ENCODE measurements around the gene RNF208.

The RNF208 gene

DNA sequence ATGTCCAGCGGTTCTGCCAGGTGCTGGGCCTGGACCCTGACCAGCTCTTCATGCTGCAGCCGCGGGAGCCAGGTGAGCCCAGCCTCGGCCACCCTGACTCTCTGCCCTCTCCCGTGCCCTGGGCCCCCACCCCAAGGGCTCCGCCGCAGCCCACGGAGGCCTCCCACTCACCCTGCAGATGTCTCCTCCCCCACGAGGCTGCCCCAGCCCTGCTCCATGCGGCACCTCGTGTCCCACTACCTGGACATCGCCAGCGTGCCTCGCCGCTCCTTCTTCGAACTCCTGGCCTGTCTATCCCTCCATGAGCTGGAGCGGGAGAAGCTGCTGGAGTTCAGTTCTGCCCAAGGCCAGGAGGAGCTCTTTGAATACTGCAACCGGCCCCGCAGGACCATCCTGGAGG, 7.4 kb downstream of the RNF208 start:
- no peak for DNase-seq (ENCODE audit: low read depth)

DNA sequence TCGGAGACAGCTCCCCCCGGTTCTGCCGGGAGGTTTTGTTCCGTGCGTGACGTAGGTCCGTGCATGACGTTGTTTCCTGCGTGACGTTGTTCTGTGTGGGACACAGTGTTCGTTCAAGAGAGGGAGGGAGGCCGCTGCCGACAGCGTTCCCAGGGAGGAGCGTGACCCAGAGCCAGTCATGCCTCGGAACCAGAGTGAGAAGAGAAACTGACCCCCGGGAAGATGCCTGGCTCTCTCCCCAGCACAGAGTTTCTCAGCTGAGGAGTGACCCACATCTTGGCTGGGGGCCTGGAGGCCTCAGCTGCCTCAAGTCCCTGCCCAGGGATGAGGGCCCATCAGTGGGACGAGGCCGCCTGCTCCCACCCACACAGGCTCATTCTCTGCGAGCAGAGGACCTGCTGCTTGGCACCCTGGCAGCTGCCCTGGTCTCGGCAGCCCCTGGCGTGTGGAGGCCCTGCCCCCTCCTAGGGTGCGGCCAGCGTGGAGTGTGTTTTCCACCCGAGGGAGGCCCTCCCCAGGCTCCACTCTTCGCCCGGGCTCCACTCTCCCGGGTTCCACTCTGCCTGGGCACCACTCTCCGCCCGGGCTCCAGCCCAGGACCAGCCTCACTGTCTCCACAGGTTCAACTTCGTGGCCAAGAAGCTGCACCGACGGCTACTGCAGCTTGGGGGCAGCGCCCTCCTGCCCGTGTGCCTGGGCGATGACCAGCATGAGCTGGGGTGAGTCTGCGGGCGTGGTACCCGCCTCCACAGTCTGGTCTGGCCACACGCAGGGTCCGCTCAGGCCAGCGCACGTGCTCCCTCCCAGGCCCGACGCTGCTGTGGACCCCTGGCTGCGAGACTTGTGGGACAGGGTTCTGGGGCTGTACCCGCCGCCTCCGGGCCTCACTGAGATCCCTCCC, 8.6 kb downstream of the RNF208 start:
- no peak for DNase-seq (ENCODE audit: low read depth)

DNA sequence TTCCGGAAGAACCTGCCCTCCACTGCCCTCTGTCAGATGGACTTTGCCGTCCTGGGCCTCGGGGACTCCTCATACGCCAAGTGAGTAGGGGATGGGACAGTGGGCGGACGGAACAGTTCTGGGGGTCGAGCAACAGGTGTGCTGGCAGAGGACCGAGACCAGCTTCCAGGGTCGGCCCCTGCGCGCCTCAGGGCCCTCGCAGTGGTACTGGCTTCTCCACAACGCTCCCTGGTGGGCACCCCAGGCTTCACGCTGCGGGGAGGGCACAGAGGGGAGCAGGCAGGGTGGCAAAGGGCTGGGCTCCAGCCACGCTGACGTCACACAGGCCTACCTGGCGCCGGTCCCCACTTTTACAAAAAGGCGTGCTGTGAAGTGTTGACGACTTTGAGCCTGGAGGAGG, 9.5 kb downstream of the RNF208 start:
- no peak for DNase-seq (ENCODE audit: low read depth)

DNA sequence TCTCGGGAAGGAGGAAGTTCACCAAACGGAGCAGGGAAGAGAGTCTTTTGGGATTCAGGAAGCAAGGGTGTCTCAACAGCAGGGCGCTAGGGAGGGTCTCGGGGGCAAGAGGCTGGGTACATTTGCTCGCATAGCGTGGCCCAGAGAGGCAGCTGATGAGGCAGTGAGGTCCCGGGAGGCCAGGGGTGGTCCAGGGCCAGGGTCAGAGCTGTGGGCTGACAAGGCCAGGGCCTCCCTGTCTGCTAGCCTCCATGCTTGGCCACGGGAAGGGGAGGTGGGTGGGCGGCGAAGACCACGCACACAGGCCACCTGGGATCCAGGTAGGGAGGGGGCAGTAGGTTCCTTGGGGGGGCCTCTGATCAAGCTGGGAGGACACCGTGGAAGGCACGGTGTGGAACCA, 10.5 kb downstream of the RNF208 start:
- DNase-seq (ENCODE audit: low read depth), result no peak

DNA sequence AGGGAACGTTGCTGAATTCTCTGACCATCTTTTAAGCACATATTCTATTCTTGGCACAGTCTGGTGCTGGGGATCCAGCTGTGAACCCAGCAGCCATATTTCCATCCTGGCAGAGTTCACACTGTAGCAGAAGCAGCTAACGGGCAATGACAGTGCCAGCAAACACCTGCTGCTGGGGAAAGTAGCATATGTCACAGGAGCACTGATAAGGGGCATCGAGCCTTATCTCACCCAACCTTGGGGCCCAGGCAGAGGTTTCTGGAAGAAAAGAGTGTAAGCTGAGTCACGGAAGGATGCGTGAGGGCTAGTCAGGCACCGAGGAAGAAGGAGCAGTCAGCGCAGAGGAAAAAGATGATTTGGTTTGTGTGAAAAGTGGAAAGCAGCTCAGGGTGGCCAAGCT, 15.4 kb downstream of the RNF208 start:
- no peak for DNase-seq (ENCODE audit: low read depth)

DNA sequence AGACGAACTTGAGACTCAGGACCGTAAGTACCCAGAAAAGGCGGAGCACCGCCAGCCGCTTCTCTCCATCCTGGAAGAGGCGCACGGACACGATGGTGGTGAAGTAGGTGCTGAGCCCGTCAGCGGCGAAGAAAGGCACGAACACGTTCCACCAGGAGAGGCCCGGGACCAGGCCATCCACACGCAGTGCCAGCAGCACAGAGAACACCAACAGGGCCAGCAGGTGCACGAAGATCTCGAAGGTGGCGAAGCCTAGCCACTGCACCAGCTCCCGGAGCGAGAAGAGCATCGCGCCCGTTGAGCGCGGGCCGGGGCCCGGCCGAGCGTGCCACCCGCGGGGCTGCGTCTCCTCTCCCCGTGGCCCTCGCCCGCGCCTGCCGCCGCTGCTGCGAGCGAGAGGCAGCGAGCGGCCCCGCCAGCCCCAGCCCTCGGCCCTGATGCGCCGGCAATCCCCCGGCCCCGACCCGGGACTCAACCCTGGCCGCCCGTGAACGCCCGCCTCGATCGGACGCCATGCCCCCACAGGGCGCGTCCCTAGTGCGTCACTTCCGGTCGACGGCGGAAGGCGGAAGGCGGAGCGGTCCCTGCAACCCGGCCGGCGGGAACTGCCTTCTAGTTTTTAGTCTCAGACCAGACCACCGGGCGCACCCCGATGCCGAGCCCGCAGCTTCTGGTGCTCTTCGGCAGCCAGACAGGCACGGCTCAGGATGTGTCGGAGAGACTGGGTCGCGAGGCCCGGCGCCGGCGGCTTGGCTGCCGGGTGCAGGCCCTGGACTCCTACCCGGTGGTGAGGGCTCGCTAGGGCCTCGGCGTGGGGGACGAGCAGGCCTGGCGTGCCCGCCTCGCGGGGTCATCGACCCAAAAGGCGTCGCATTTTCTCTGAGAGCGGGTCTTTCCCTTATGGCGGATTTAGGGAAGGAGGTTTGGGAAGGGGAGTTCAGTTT, 16.6 kb downstream of the RNF208 start, which contains the start of the genes NDOR1 and TMEM203:
Gene NDOR1, plus strand, starts transcription at position 575 of the 944 bp plus-strand sequence. Its CDS starts 78 bp downstream, at position 653.
Gene TMEM203, minus strand, starts transcription at position 523 of the 944 bp plus-strand sequence. Its CDS starts 234 bp downstream, at position 289.
- DNase-seq (ENCODE audit: low read depth), result peak; percentile 82

DNA sequence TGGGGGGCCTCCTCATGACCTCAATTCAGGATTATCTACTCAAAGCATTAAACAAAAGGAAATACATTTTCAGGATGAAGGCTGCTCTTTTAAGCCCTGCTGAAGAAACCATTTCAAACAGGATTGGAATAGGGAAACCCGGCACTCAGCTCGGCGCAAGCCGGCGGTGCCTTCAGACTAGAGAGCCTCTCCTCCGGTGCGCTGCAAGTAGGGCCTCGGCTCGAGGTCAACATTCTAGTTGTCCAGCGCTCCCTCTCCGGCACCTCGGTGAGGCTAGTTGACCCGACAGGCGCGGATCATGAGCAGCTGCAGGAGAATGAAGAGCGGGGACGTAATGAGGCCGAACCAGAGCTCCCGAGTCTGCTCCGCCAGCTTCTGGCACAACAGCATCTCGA, 17.3 kb downstream of the RNF208 start:
- DNase-seq (ENCODE audit: low read depth), result no peak

DNA sequence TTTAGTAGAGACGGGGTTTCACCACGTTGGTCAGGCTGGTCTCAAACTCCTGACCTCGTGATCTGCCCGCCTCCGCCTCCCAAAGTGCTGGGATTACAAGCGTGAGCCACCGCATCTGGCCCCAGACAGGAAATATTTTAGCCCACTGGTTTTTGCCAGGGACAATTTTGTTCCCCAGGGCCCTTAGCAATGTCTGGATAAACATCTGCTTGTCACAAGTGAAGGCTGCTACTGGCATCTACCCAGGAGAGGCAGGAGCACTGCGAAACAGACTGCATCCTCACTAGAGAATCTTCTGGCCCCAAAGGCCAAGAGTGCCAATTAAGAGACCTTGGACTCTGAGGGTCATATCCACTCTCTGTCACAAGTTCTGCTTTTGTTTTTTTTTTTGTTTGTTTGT, 19.1 kb downstream of the RNF208 start:
- no peak for DNase-seq (ENCODE audit: low read depth)

DNA sequence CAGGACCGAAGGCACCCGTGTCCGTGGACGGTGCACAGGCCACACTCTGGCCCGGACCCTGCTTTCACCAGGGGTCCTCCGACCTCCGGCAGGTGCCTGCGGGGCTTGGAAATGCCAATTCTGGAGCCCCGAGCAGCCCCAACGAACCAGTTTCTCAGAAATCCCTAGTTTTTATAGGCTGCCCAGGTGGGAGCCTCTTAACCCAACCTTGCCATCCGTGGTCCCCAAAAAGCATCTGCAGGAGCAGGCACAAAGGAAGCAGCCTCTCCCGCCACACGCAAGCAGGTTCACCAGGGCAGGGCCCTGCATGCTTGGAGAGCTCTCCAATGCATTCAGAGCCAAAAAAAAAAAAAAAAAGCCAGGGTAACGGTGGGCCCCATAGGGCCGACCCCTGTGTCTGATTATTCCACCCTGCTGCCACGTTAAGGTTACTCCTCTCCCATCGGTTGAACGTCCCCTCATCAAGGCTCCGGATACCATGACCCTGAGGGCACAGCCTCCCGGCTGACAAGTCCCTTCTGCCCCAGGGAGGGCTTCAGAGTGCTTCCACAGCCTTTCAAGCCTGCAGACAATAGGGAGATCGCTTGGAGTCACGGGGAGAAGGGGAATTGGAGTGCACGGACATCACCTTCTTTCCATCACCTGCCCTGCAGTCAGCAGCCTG, 20.7 kb downstream of the RNF208 start:
- no peak for DNase-seq (ENCODE audit: low read depth)

DNA sequence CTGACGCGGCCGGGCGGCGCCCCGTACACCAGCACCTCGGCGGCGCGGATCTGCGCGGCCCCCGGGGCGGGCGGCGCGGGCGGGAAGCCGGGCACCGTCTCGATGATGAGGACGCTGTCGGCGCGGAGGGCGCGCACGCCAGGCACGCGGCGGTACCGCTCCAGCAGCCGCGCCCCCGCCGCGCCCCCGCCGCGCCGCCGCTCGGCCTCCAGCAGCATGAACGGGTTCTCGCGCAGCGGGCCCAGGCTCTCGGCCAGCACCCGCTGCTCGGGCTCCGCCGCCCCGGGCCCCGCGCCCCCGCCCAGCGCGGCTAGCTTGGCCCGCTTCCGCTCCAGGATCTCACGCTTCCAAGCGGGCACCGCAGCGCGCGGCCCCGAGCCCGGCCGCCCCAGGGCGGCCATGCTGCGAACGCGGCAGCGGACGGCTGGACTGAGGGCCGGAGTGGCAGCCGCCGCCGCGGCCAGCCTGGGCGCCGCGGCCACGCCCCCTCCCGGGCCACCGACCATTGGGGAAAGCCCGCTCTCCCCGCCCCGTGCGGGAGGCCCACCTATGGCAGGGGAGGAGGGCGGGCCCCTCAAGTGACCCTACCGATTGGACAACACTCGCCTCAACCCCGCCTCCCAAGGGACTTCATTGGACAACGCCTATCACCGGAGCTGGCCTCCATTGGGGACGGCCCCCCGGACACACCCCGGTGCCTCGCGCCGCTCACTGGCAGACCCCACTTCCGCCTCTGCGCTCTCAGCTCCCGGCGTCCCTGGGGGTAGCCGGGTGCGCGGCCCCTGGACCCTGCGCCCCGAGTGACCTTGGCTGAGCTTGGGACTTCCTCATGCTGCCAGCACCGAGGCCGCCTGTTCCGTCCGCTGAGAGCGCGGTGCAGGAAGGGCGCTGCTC, 21.5 kb downstream of the RNF208 start, which contains the start of gene TPRN:
Gene TPRN, minus strand, starts transcription at position 431 of the 894 bp plus-strand sequence. Its CDS starts 30 bp downstream, at position 401.
- peak; percentile 99 for DNase-seq (ENCODE audit: low read depth)

DNA sequence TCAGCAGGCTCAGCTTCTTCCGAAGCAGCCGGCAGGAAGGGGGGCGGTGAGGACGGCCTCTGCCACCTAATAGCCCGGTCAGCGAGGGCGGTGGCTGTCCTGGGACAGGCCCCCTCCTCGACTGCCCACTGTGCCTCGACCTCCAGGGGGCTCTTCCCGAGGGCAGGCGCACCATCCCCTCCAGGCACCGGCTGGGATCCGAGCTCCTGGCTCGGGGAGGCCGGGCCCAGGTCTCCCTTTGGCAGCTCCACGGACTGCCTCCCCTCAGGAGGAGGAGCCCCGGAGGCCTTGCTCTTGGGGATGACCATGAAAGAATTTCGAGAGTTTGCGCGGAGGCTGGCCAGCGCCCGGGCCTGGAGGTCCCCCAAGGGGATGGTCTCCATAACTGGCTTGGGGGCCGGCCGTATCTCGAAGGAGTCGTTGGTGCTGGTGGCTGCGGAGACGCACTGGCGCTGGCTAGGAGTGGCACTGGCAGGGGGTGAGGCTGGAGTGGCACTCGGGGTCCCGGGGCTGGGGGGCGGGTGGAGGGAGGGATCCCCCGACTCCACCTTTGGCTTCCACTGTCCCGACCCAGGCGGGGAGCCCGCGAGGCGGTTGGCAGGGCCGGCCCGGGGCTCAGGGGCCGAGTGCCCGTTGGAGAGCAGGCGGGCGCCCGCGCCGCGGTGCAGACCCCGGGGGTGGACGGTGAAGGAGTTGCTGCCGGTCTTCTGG, 22.5 kb downstream of the RNF208 start:
- DNase-seq (ENCODE audit: low read depth), result peak; percentile 33

DNA sequence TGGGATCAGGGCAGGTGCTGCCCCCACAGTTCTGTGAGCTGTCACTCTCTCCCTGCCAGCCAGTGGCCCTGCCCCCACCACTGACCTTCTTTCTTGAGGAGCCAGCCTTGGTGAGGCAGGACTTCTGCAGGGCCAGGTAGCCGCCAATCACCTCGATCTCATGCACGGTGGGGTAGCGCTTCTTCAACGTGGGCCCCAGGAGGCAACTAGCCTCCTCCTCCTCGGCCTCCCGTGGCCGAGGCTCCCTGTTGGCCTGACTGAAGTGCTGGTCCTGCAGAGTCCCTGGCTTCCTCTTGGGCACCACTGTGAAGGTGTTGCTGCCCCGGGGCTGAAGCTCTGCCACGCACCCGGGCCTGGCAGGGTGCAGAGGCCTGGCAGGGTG, 23.1 kb downstream of the RNF208 start:
- no peak for DNase-seq (ENCODE audit: low read depth)

DNA sequence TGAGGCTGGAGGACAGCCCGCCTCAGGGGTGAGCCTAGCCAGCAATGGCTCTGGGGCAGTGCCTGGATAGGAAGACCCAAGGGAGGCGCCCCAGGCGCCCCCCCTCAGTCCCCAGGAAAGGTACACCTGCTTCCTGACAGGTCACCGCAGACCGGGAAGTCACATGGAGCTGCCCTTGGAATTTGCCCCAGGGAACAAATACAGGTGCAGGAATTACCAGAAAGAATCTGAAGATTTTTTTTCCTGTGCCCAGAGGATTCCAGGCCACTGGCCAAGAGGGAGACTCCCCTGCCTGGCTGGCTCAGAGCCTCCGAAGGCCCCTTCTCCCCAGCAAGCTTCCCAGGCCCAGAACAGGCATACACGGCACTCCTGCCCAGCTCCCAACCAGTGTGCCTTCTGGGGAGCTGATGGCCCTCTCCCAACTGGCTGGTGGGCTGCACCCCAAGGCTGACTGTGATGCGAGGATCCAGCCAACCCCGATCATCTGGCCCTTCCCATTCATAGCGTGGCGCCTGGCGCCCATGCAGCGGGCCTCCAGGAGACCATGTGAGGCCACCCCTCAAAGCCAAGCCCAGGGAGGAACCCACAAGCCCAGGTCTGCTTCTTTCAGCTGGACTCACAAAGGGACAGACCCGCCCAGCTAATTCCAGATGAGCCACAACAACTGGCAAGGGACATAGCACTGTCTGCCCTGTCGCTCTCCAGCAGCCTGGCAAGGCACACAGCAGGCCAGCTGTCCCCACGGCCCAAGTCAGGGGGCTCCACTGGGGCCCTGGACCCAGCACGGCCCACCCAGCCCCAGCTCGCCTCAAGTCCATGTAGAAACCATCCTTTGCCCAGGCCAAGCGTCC, 23.8 kb downstream of the RNF208 start:
- no peak for DNase-seq (ENCODE audit: low read depth)

DNA sequence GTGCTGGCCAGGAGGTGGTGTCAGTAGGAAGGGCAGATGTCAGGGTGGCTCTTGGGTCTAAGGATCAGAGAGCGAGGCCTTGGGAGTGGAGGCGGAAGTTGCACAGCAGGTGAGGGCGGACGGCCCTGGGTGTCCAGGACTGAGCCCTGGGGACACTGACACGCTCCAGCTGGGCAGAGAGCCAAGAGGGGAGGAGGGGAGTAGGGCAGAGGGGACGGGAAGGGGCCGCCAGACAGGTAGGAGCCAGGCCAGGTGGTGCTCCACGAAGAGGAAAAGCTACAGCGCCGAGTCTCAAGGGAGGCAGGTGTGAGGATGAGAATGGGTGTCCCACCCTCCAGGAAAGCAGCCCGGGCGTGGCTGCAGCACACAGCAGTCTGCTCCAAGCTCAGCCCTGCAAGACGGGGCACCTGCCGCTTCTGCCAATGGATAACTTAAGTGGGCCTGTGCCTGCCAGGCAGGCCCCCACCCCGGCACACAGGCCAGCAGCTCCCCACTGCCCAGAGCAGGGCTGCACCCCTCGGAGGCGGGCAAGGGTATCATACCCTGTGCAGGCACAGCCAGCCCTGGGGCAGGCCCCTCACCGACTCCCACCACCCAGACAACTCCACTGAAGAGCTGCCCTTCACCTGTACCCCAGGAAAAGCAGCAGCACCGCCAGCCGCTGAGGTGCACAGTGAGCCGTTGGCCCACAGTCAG, 26.4 kb downstream of the RNF208 start:
- DNase-seq (ENCODE audit: low read depth), result no peak

DNA sequence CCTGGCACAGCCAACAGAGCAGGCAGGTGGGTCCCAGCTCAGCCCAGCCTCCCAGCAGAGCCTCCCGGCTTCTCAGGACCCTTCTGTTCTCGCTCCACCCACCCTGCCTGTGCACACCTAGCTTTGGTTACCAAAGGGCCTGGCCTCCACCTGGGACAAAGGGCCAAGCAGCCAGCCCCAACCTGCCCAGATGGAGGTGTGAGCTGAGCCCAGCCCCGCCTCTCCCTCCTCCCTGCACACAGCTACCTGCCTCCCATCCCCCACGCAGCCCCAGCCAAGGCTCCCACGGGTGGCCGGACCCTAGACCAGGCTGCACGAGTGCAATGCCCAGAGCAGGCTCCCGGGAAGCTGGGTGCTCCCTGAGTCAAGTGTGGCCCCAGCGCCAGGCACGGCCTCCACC, 27.1 kb downstream of the RNF208 start:
- no peak for DNase-seq (ENCODE audit: low read depth)

DNA sequence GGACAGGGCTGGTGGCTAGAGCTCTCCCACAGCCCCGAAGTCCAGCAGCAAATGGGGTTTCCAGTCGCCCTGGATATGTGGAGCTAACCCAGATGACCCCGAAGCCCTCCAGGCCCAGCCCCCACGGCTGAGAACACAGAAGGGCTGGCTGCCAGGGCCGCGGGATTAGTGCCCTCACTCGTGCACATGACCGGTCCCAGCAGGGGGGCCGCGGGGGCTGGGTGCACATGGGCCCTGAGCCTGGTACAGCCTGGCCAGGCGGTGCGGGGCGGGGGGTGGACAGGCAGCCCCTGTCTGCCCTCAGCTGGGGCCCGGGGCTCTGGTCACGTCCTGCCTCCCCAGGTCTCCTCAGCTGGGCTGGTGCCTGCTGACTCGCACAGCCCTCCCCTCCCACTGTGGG, 27.7 kb downstream of the RNF208 start:
- DNase-seq (ENCODE audit: low read depth), result no peak

DNA sequence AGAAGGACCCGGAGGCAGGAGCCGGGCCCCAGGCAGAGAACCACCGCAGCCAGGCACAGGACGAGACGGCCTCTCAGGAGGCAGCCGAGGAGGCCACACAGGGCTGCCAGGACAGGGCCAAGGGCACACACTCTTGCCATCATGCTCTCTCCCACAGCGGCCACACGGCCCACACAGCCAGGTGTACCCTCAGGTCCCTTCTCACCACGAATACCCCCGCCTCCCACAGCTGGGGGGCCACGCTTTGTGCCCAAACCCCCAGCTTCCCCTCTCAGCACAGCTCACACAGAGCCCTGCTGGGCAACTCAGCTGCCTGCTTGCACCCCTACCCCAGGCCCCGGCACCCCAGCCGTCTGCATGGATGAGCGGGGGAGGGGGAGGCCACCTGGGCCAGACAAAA, 28.3 kb downstream of the RNF208 start:
- no peak for DNase-seq (ENCODE audit: low read depth)

DNA sequence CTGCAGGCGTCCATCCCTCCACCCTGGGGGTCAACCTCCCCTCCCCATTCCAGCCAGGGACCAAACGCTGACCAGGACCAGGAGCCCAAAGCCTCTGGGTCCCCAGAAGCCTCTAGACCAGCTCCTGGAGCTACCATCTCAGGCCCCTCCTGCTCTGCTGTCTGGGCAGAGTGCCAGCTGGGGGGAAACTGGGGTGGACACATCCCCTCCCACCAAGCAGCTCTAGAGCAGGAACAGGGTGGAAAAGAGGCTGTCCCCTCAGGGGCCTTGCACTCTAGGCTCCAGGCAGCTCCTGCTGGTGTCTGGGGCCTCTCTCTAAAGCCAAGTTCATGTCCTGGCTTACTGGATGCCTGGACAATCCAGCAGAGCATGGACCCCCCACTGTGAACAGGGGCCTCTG, 29.2 kb downstream of the RNF208 start:
- DNase-seq (ENCODE audit: low read depth), result no peak

DNA sequence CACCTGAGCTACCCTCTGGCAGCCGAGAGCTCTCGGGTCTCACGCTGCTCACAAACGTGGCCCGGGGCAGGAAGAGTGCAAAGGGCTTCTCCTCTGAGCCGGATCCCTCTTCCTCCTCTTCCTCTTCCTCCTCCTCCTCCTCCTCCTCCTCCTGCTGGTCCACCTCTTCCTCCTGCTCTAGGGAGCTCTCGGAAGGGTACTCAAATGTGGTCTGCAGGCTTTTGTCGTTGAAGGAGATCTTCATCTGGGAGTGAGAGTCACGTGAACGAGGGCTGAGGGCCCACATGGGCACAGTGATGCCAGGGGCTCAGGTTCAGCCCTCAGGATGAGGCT, 29.6 kb downstream of the RNF208 start:
- DNase-seq (ENCODE audit: low read depth), result no peak
